Ishikawa (cell line): ENCODE measurements around the gene PPP2CA.

Experiments
- CEBPB ChIP-seq: IDR thresholded peaks from 2 replicates; pipeline ENCODE4 v1.6.1; 2012
- CREB1 ChIP-seq: IDR thresholded peaks from 2 replicates; pipeline ENCODE4 v1.6.1; 2012; ENCODE audit warnings: low read depth
- EGR1 ChIP-seq: IDR thresholded peaks from 2 replicates; pipeline ENCODE4 v1.6.1; 2012
- EP300 ChIP-seq: IDR thresholded peaks from 2 replicates; pipeline ENCODE4 v1.6.1; 2012; ENCODE audit warnings: borderline replicate concordance
- FOXM1 ChIP-seq: IDR thresholded peaks from 2 replicates; pipeline ENCODE4 v1.6.1; 2012; ENCODE audit warnings: low read depth, borderline replicate concordance
- NFIC ChIP-seq: IDR thresholded peaks from 2 replicates; pipeline ENCODE4 v1.6.1; 2012
- RAD21 ChIP-seq: IDR thresholded peaks from 2 replicates; pipeline ENCODE4 v1.6.1; 2012; ENCODE audit warnings: low read depth
- TAF1 ChIP-seq: IDR thresholded peaks from 2 replicates; pipeline ENCODE4 v1.6.1; 2012; ENCODE audit warnings: low read depth, mild to moderate bottlenecking
- TCF12 ChIP-seq: IDR thresholded peaks from 2 replicates; pipeline ENCODE4 v1.6.1; 2012; ENCODE audit warnings: low read depth
- TEAD4 ChIP-seq: IDR thresholded peaks from 2 replicates; pipeline ENCODE4 v1.6.1; 2012
- USF1 ChIP-seq: IDR thresholded peaks from 2 replicates; pipeline ENCODE4 v1.6.1; 2012
- YY1 ChIP-seq: IDR thresholded peaks from 2 replicates; pipeline ENCODE4 v1.6.1; 2012; ENCODE audit warnings: low read depth
- ZBTB7A ChIP-seq: IDR thresholded peaks from 2 replicates; pipeline ENCODE4 v1.6.1; 2012; ENCODE audit warnings: low read depth
- TF ChIP-seq, protein P1 (sequence below): IDR thresholded peaks from 2 replicates; pipeline ENCODE4 v1.6.1; 2012
- TF ChIP-seq, protein P2 (sequence below): IDR thresholded peaks from 2 replicates; pipeline ENCODE4 v1.6.1; 2012; ENCODE audit warnings: low read depth, mild to moderate bottlenecking

Gene PPP2CA

DNA sequence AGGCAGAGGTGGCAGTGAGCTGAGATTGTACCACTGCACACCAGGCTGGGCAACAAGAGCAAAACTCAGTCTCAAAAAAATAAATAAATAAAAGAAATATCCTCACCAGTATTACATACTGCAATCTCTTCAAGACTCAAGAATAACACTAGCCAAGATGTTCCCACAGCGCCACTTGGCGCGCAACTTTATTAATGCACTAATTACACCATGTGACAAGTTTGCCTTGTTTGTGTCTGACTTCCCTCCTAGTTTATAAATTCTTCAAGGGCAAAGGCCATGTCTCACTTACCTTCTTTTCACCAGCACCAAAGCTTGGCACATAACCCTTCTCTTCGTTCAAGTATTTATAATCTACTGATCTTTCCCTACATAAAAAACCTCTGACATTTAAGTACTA is 53.9 kb downstream of the PPP2CA start:
- TF ChIP-seq YY1, result no peak
- no peak for TF ChIP-seq USF1
- no peak for TF ChIP-seq TEAD4
- TF ChIP-seq TAF1, result no peak
- TF ChIP-seq RAD21, result no peak
- TF ChIP-seq TCF12, result no peak
- no peak for TF ChIP-seq EGR1
- no peak for TF ChIP-seq CREB1
- TF ChIP-seq, protein P1, sequence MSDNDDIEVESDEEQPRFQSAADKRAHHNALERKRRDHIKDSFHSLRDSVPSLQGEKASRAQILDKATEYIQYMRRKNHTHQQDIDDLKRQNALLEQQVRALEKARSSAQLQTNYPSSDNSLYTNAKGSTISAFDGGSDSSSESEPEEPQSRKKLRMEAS, result no peak
- no peak for TF ChIP-seq EP300
- TF ChIP-seq FOXM1, result no peak
- TF ChIP-seq ZBTB7A, result no peak
- no peak for TF ChIP-seq NFIC
- no peak for TF ChIP-seq CEBPB
- TF ChIP-seq, protein P2, sequence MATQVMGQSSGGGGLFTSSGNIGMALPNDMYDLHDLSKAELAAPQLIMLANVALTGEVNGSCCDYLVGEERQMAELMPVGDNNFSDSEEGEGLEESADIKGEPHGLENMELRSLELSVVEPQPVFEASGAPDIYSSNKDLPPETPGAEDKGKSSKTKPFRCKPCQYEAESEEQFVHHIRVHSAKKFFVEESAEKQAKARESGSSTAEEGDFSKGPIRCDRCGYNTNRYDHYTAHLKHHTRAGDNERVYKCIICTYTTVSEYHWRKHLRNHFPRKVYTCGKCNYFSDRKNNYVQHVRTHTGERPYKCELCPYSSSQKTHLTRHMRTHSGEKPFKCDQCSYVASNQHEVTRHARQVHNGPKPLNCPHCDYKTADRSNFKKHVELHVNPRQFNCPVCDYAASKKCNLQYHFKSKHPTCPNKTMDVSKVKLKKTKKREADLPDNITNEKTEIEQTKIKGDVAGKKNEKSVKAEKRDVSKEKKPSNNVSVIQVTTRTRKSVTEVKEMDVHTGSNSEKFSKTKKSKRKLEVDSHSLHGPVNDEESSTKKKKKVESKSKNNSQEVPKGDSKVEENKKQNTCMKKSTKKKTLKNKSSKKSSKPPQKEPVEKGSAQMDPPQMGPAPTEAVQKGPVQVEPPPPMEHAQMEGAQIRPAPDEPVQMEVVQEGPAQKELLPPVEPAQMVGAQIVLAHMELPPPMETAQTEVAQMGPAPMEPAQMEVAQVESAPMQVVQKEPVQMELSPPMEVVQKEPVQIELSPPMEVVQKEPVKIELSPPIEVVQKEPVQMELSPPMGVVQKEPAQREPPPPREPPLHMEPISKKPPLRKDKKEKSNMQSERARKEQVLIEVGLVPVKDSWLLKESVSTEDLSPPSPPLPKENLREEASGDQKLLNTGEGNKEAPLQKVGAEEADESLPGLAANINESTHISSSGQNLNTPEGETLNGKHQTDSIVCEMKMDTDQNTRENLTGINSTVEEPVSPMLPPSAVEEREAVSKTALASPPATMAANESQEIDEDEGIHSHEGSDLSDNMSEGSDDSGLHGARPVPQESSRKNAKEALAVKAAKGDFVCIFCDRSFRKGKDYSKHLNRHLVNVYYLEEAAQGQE, result no peak

DNA sequence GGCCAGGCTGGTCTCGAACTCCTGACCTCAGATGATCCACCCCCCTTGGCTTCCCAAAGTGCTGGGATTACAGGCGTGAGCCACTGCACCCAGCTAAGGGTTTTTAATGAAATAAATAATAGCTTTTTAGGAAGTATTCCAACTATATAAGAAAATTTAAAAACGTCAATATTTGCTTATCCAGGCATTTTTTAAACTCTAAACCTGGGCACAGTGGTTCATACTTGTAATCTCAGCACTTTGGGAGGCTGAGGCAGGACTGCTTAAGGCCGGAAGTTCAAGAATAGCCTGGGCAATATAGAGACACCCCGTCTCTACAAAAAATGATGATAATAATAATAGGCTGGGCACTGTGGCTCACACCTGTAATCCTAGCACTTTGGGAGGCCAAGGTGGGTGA is 63.3 kb downstream of the PPP2CA start:
- TF ChIP-seq, protein P1, result no peak
- TF ChIP-seq ZBTB7A (no peak), RAD21 (no peak), YY1 (no peak), CREB1 (no peak), TEAD4 (no peak), EP300 (no peak)
- TF ChIP-seq, protein P2, result no peak

- no peak for TF ChIP-seq EGR1
- no peak for TF ChIP-seq CREB1
- TF ChIP-seq TAF1, result no peak
- TF ChIP-seq ZBTB7A, result no peak
- TF ChIP-seq TEAD4, result no peak
- TF ChIP-seq CEBPB, result no peak
- TF ChIP-seq RAD21, result no peak
- TF ChIP-seq TCF12, result no peak
- TF ChIP-seq, protein P2, result no peak
- TF ChIP-seq YY1, result no peak
- no peak for TF ChIP-seq USF1
- no peak for TF ChIP-seq EP300
- TF ChIP-seq, protein P1, result no peak
Observed at GRCh38 chr5:134161513-134162395, 64.1 kb downstream of the PPP2CA start.

DNA sequence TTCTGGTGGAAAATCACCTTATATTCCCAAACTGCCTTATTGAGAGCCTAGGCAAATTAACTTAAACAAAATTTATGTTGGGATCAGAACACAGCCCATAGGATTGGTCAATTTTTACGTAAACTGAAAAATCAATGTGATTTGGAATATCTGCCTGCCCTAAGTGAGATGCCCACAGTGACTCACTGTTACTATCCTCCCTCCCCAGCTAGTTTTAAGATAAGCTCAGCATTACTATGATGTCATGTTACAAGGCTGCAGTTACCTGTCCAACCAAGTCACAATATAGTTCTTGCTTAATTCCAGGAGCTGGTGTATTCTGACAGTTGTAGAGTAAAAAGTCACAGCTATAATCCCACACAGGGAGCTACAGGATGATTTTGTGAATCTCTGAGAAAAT is 72.2 kb downstream of the PPP2CA start:
- TF ChIP-seq NFIC (no peak), TCF12 (no peak), YY1 (no peak), CEBPB (no peak), TEAD4 (no peak), EGR1 (no peak)
